Measurements from ENCODE around the gene ADAM12.

The ADAM12 gene

GRCh38 chr10:126133906-126134656 lies 254.2 kb downstream of the ADAM12 start:
- DNase-seq, result no peak

- DNase-seq, result no peak
Observed at GRCh38 chr10:126133082-126133620, 255.1 kb downstream of the ADAM12 start.

GRCh38 chr10:126131341-126131740 lies 256.9 kb downstream of the ADAM12 start:
- no peak for DNase-seq

- peak; percentile 46 to 49 for DNase-seq
Observed at GRCh38 chr10:126130271-126130710, 258.0 kb downstream of the ADAM12 start.

GRCh38 chr10:126129026-126129425 lies 259.3 kb downstream of the ADAM12 start:
- DNase-seq, result no peak

GRCh38 chr10:126128581-126128980 lies 259.7 kb downstream of the ADAM12 start:
- DNase-seq, result no peak

- no peak for DNase-seq
Observed at GRCh38 chr10:126127481-126128029, 260.7 kb downstream of the ADAM12 start.

- no peak for DNase-seq
Observed at GRCh38 chr10:126126866-126127265, 261.4 kb downstream of the ADAM12 start.

GRCh38 chr10:126126023-126126422 lies 262.3 kb downstream of the ADAM12 start:
- no peak for DNase-seq

- no peak for DNase-seq
Observed at GRCh38 chr10:126124668-126125349, 263.5 kb downstream of the ADAM12 start.

GRCh38 chr10:126124046-126124445 lies 264.2 kb downstream of the ADAM12 start:
- DNase-seq, result no peak

GRCh38 chr10:126123466-126123865 lies 264.8 kb downstream of the ADAM12 start:
- no peak for DNase-seq

GRCh38 chr10:126122881-126123280 lies 265.4 kb downstream of the ADAM12 start:
- no peak for DNase-seq

- DNase-seq, result no peak
Observed at GRCh38 chr10:126119599-126119998, 268.7 kb downstream of the ADAM12 start.

GRCh38 chr10:126118476-126118875 lies 269.8 kb downstream of the ADAM12 start:
- no peak for DNase-seq

GRCh38 chr10:126117196-126117595 lies 271.1 kb downstream of the ADAM12 start:
- no peak for DNase-seq

GRCh38 chr10:126115886-126116285 lies 272.4 kb downstream of the ADAM12 start:
- DNase-seq, result no peak

GRCh38 chr10:126114884-126115555 lies 273.3 kb downstream of the ADAM12 start:
- DNase-seq, result no peak

- DNase-seq, result no peak
Observed at GRCh38 chr10:126111516-126111915, 276.8 kb downstream of the ADAM12 start.

GRCh38 chr10:126110489-126111180 lies 277.6 kb downstream of the ADAM12 start:
- no peak for DNase-seq

- DNase-seq, result no peak
Observed at GRCh38 chr10:126109893-126110292, 278.4 kb downstream of the ADAM12 start.

GRCh38 chr10:126108693-126109092 lies 279.6 kb downstream of the ADAM12 start:
- DNase-seq, result no peak

GRCh38 chr10:126104767-126105166 lies 283.5 kb downstream of the ADAM12 start:
- peak; percentile 52 to 62 for DNase-seq
